Neural cell (in vitro differentiated cells): ENCODE measurements around the gene HOXB1. TPM values are rescaled to one million over a fixed set of nuclear protein-coding genes. Genes with fewer than 3 reads are reported as not detected.

Experiments used
- H2AFZ ChIP-seq: fragments of 200-600, 300-800 bp; sonication (generic), shearing (Covaris generic); 2 replicates; pipeline ENCODE4 v1.6.0; 2014; ENCODE audit warnings: low read depth, mild to moderate bottlenecking, antibody characterized with exemption, low read length, moderate library complexity
- H3F3A ChIP-seq: fragments of 200-600 bp; shearing (Covaris generic); 2 replicates; pipeline ENCODE4 v1.6.1; 2016; ENCODE audit warnings: mild to moderate bottlenecking, moderate library complexity, mixed read lengths, antibody characterized with exemption, low read length; ENCODE audit not compliant: insufficient read depth, poor library complexity, severe bottlenecking
- H3K27ac ChIP-seq: fragments of 200-600, 300-800 bp; sonication (generic), shearing (Covaris generic); 2 replicates; pipeline ENCODE4 v1.5.1; 2014; ENCODE audit warnings: mild to moderate bottlenecking, low read length, moderate library complexity
- H3K27me3 ChIP-seq: fragments of 300-800, 200-600 bp; sonication (generic), shearing (Covaris generic); 2 replicates; pipeline ENCODE4 v1.6.0; 2014; ENCODE audit warnings: mild to moderate bottlenecking, low read depth, low read length, moderate library complexity; ENCODE audit not compliant: insufficient read depth
- H3K36me3 ChIP-seq: fragments of 300-800, 200-600 bp; sonication (generic), shearing (Covaris generic); 2 replicates; pipeline ENCODE4 v1.5.1; 2014; ENCODE audit warnings: mild to moderate bottlenecking, antibody characterized with exemption, low read length, moderate library complexity; ENCODE audit not compliant: insufficient read depth
- H3K4me2 ChIP-seq: fragments of 300-800, 200-600 bp; sonication (generic), shearing (Covaris generic); 2 replicates; pipeline ENCODE4 v1.6.0; 2014; ENCODE audit warnings: mild to moderate bottlenecking, low read length
- H3K4me3 ChIP-seq: fragments of 300-800, 200-600 bp; sonication (generic), shearing (Covaris generic); 2 replicates; pipeline ENCODE4 v1.5.1; 2014; ENCODE audit warnings: mild to moderate bottlenecking, low read length, moderate library complexity
- H3K79me2 ChIP-seq: fragments of 200-600 bp; shearing (Covaris generic); replicated peaks from 2 replicates; pipeline ENCODE4 v1.6.0; 2014; ENCODE audit warnings: mild to moderate bottlenecking, low read length, moderate library complexity; ENCODE audit not compliant: insufficient read depth
- H3K9ac ChIP-seq: fragments of 300-800, 200-600 bp; sonication (generic), shearing (Covaris generic); 2 replicates; pipeline ENCODE4 v1.6.1; 2016; ENCODE audit warnings: mild to moderate bottlenecking, low read length, mixed read lengths
- H3K9me2 ChIP-seq: fragments of 200-600 bp; shearing (Covaris generic); 2 replicates; pipeline ENCODE4 v1.6.1; 2016; ENCODE audit warnings: mild to moderate bottlenecking, low read length, mixed read lengths; ENCODE audit not compliant: insufficient read depth
- H3K9me3 ChIP-seq: fragments of 200-600, 300-800 bp; sonication (generic), shearing (Covaris generic); 2 replicates; pipeline ENCODE4 v1.6.1; 2016; ENCODE audit warnings: mild to moderate bottlenecking, mixed run types, low read length, moderate library complexity, mixed read lengths
- H4K20me1 ChIP-seq: fragments of 200-600 bp; shearing (Covaris generic); 2 replicates; pipeline ENCODE4 v1.6.1; 2016; ENCODE audit warnings: mild to moderate bottlenecking, mixed run types; ENCODE audit not compliant: insufficient read depth
- EP300 ChIP-seq: fragments of 450-650 bp; conservative IDR thresholded peaks from 2 replicates; pipeline ENCODE4 v1.6.1; 2014; ENCODE audit warnings: antibody characterized with exemption, mild to moderate bottlenecking, moderate library complexity; ENCODE audit not compliant: poor library complexity, severe bottlenecking
- EZH2 ChIP-seq: fragments of 200-600, 300-800 bp; shearing (Covaris generic), sonication (generic); IDR thresholded peaks from 2 replicates; pipeline ENCODE4 v1.6.1; 2014; ENCODE audit warnings: antibody characterized with exemption, low read length, borderline replicate concordance, mild to moderate bottlenecking; ENCODE audit not compliant: insufficient read depth, poor library complexity, severe bottlenecking
- MXI1 ChIP-seq: fragments of 450-650 bp; conservative IDR thresholded peaks from 2 replicates; pipeline ENCODE4 v1.6.1; 2014; ENCODE audit warnings: antibody characterized with exemption, mild to moderate bottlenecking; ENCODE audit not compliant: poor library complexity, severe bottlenecking
- POLR2AphosphoS5 ChIP-seq: IDR thresholded peaks from 2 replicates; pipeline ENCODE4 v1.6.1; 2012
- RAD21 ChIP-seq: fragments of 450-650 bp; conservative IDR thresholded peaks from 2 replicates; pipeline ENCODE4 v1.6.1; 2014; ENCODE audit warnings: antibody characterized with exemption, mild to moderate bottlenecking, moderate library complexity
- SMC3 ChIP-seq: fragments of 450-650 bp; conservative IDR thresholded peaks from 2 replicates; pipeline ENCODE4 v1.6.1; 2014; ENCODE audit warnings: antibody characterized with exemption, mild to moderate bottlenecking, moderate library complexity; ENCODE audit not compliant: poor library complexity
- TAF1 ChIP-seq: IDR thresholded peaks from 2 replicates; pipeline ENCODE4 v1.6.1; 2012; ENCODE audit warnings: low read depth
- polyA plus RNA-seq: library from polyadenylated mRNA; depleted of rRNA; stranded (reverse); fragments of >200 nt; gene quantifications from 2 replicates; pipeline ENCODE4 v1.2.3, GENCODE V29; 2014
- TF ChIP-seq, protein P1 (sequence below): fragments of 450-650 bp; IDR thresholded peaks from 2 replicates; pipeline ENCODE4 v1.5.1; 2014; ENCODE audit warnings: antibody characterized with exemption, mild to moderate bottlenecking, moderate library complexity; ENCODE audit not compliant: poor library complexity, severe bottlenecking
- TF ChIP-seq, protein P2 (sequence below): IDR thresholded peaks from 2 replicates; pipeline ENCODE4 v1.6.1; 2012; ENCODE audit warnings: borderline replicate concordance

Gene HOXB1
- polyA plus RNA-seq, 1 donor from 2014 or later = not detected

DNA sequence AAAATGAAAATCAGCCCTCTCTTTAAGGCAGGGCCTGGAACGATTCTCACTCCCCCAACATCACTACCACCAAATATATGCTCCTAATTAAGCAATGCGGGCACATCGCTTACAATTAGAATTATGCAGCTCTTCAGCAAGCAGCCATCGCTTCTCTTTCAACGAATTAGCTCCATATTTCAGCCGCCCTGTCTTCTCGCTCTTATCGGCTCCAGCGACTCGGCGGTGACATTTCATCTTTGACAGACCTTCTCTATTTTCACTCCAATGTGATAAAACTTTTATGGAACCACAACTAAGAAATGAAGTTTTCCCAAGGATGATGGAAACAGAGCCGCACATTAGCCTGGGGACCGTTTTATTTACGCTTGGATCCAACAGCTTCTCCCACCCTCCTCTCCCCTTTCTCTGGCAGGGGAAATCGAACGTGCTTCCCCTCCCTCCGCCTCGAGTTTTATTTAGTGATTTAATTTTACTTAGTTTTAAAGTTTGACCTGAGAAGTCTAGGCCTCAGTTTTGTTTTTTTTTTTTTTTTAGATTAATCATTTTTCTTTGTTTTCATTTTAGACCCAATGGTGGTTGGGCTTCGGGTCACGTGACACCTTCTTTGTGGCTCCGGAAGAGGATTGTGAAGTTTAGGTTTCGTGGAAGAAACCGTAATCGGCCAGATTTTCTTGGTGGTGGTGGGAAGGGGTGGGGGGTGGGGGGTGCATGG lies 17.2 kb upstream of the HOXB1 start:
- Histone ChIP-seq H3K9me2 (no peaks in the 10 kb centered on the region), H3K4me2 (no peak overlapping the region), H3K27ac (no peak overlapping the region), H3K9ac (no peak overlapping the region), H3K36me3 (no peaks in the 10 kb centered on the region), H3K9me3 (no peaks in the 10 kb centered on the region), H3K79me2 (no peaks in the 10 kb centered on the region), H2AFZ (no peak overlapping the region), H4K20me1 (no peaks in the 10 kb centered on the region), H3F3A (no peaks in the 10 kb centered on the region), H3K4me3 (no peak overlapping the region), H3K27me3 (peaks cover 100% of the 10 kb centered on the region)
- TF ChIP-seq POLR2AphosphoS5 = no peak
- no peak for TF ChIP-seq MXI1
- TF ChIP-seq TAF1 = no peak
- TF ChIP-seq, protein P1, sequence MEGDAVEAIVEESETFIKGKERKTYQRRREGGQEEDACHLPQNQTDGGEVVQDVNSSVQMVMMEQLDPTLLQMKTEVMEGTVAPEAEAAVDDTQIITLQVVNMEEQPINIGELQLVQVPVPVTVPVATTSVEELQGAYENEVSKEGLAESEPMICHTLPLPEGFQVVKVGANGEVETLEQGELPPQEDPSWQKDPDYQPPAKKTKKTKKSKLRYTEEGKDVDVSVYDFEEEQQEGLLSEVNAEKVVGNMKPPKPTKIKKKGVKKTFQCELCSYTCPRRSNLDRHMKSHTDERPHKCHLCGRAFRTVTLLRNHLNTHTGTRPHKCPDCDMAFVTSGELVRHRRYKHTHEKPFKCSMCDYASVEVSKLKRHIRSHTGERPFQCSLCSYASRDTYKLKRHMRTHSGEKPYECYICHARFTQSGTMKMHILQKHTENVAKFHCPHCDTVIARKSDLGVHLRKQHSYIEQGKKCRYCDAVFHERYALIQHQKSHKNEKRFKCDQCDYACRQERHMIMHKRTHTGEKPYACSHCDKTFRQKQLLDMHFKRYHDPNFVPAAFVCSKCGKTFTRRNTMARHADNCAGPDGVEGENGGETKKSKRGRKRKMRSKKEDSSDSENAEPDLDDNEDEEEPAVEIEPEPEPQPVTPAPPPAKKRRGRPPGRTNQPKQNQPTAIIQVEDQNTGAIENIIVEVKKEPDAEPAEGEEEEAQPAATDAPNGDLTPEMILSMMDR = no peak
- TF ChIP-seq, protein P2, sequence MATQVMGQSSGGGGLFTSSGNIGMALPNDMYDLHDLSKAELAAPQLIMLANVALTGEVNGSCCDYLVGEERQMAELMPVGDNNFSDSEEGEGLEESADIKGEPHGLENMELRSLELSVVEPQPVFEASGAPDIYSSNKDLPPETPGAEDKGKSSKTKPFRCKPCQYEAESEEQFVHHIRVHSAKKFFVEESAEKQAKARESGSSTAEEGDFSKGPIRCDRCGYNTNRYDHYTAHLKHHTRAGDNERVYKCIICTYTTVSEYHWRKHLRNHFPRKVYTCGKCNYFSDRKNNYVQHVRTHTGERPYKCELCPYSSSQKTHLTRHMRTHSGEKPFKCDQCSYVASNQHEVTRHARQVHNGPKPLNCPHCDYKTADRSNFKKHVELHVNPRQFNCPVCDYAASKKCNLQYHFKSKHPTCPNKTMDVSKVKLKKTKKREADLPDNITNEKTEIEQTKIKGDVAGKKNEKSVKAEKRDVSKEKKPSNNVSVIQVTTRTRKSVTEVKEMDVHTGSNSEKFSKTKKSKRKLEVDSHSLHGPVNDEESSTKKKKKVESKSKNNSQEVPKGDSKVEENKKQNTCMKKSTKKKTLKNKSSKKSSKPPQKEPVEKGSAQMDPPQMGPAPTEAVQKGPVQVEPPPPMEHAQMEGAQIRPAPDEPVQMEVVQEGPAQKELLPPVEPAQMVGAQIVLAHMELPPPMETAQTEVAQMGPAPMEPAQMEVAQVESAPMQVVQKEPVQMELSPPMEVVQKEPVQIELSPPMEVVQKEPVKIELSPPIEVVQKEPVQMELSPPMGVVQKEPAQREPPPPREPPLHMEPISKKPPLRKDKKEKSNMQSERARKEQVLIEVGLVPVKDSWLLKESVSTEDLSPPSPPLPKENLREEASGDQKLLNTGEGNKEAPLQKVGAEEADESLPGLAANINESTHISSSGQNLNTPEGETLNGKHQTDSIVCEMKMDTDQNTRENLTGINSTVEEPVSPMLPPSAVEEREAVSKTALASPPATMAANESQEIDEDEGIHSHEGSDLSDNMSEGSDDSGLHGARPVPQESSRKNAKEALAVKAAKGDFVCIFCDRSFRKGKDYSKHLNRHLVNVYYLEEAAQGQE = no peak
- TF ChIP-seq EP300 = no peak
- no peak for TF ChIP-seq EZH2
- no peak for TF ChIP-seq SMC3
- TF ChIP-seq RAD21 = no peak

DNA sequence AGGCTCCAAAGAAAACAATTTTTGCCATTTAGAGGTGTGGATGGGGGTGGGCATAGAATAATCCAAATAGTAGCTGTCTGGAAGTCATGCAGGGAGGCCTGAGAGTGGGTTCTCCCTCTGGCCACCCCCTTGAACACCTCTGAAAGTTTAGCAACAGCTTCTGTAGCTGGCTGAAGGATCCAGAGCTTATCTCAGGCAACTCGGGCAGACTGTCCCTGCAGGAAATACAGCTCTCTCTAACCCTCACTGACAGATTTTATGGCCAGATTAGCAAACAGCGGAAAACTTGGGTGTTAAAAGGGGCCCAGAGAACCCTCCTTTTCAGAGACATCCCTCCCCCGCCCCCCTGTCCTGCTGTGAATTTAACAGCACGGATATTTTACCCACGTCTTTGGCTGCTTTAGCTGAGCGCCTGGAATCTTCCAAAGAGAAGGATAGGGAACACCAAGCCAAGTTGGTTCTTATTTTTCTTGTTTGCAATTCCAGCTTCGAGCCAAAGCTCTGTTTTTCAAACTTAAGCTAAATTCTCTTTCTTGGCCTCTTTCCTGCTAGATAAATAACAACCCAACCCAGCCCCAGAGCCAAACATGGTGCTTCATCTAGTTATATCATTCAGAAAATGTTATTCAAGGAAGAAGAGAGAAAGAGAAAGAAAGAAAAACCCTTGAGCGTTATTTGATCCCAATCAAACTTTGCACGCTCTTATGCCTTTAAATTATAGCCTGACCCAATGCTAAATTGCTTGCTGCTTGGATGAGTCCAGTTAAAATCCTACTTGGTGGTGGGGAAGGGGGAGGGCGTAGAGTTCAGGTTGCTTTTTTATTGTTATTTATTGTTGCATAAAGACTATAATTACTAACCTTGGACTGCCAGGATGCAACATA lies 16.4 kb upstream of the HOXB1 start:
- Histone ChIP-seq H3K27me3 (peaks cover 100% of the 10 kb centered on the region), H3K4me2 (no peak overlapping the region), H4K20me1 (no peaks in the 10 kb centered on the region), H3K4me3 (no peak overlapping the region), H3K9me3 (no peaks in the 10 kb centered on the region), H3K9me2 (no peaks in the 10 kb centered on the region), H3K27ac (no peak overlapping the region), H3F3A (no peaks in the 10 kb centered on the region), H2AFZ (no peak overlapping the region), H3K36me3 (no peaks in the 10 kb centered on the region), H3K9ac (no peak overlapping the region), H3K79me2 (no peaks in the 10 kb centered on the region)
- TF ChIP-seq, protein P1 = no peak
- TF ChIP-seq EZH2 = no peak
- TF ChIP-seq TAF1 = no peak
